ENCODE data around the gene SLF2. TPM values are rescaled to one million over a fixed set of nuclear protein-coding genes. Genes with fewer than 3 reads are reported as not detected.

Gene SLF2
- total RNA-seq, 1 donor from 2014 or later, result 22.0 TPM

DNA sequence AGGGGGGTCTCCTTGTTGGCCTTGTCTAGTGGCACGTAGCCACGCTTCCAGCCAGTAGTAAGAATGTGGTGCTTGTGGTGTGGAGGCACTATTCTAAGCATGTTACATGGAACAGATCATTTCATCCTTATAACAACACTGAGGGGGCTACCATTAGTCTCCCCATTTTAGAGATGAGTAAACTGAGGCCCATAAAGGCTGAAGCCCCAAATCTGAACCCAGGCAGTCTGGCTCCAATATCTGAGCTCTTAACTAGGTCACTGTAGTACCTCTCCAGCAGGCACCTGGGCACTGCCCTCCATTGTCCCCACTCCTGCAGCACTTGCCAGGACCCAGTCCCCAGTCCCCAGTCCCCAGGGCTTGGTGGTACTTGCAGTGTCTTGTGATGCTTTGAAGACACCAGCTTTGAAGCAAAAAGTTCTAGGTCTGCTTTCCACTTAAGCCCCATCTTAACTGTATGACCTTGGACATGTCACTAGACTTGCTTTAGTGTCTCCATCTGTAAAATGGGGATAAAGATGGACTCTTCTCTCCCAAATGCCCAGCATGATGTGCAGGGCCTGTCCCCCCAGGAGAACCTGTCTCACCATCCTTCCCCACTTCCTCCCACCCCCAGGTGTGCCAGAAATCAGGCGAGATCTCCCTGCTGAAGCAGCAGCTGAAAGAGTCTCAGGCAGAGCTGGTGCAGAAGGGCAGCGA, 93.3 kb downstream of the SLF2 start:
- TF ChIP-seq, protein P1, sequence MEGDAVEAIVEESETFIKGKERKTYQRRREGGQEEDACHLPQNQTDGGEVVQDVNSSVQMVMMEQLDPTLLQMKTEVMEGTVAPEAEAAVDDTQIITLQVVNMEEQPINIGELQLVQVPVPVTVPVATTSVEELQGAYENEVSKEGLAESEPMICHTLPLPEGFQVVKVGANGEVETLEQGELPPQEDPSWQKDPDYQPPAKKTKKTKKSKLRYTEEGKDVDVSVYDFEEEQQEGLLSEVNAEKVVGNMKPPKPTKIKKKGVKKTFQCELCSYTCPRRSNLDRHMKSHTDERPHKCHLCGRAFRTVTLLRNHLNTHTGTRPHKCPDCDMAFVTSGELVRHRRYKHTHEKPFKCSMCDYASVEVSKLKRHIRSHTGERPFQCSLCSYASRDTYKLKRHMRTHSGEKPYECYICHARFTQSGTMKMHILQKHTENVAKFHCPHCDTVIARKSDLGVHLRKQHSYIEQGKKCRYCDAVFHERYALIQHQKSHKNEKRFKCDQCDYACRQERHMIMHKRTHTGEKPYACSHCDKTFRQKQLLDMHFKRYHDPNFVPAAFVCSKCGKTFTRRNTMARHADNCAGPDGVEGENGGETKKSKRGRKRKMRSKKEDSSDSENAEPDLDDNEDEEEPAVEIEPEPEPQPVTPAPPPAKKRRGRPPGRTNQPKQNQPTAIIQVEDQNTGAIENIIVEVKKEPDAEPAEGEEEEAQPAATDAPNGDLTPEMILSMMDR (conservative IDR thresholded peaks at IDR 0.05; ENCODE audit: low read depth, low read length), result no peak
- no peak for DNase-seq (ENCODE audit: low read depth)
- no peak overlapping the region for H3K4me3 ChIP-seq (ENCODE audit: low read depth, low read length)

DNA sequence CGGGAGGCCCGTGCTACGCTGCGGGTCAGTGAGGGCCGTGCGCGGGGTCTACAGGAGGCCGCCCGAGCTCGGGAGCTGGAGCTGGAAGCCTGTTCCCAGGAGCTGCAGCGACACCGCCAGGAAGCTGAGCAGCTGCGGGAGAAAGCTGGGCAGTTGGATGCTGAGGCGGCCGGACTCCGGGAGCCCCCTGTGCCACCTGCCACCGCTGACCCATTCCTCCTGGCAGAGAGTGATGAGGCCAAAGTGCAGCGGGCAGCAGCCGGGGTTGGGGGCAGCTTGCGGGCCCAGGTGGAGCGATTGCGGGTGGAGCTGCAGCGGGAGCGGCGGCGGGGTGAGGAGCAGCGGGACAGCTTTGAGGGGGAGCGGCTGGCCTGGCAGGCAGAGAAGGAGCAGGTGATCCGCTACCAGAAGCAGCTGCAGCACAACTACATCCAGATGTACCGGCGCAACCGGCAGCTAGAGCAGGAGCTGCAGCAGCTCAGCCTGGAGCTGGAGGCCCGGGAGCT, 93.9 kb downstream of the SLF2 start:
- no peak overlapping the region for H3K4me3 ChIP-seq (ENCODE audit: low read depth, low read length)
- TF ChIP-seq, protein P1 (conservative IDR thresholded peaks at IDR 0.05; ENCODE audit: low read depth, low read length), result no peak
- DNase-seq (ENCODE audit: low read depth), result no peak

DNA sequence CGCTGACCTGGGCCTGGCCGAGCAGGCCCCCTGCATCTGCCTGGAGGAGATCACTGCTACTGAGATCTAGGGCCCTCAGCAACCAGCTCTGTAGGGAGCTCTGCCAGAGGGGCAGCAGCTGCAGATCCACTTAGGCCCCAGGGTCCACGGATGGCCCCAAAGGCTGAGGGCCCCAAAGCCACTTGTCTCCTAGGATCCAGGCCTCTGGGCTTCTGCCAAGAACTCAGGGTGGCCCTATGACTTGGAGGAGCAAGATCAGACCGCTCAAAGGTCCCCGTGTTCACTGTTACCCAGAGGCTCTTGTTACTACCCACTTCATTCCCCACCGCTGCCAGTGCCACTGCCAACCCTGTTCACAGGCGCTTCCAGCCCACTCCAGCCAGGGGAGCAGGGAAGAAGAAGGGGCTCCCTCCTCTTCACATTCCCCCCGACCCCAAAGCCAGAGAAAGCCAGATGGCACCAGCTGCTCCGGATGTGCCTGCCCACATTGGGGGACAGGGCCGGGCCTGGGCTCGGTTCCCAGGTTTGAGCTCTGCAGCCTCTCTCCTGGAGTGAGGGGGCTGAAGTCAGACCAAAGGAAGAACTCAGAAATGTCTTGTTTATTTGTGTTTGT, 94.4 kb downstream of the SLF2 start:
- TF ChIP-seq, protein P1 (conservative IDR thresholded peaks at IDR 0.05; ENCODE audit: low read depth, low read length), result no peak
- H3K4me3 ChIP-seq (ENCODE audit: low read depth, low read length), result no peak overlapping the region
- no peak for DNase-seq (ENCODE audit: low read depth)

DNA sequence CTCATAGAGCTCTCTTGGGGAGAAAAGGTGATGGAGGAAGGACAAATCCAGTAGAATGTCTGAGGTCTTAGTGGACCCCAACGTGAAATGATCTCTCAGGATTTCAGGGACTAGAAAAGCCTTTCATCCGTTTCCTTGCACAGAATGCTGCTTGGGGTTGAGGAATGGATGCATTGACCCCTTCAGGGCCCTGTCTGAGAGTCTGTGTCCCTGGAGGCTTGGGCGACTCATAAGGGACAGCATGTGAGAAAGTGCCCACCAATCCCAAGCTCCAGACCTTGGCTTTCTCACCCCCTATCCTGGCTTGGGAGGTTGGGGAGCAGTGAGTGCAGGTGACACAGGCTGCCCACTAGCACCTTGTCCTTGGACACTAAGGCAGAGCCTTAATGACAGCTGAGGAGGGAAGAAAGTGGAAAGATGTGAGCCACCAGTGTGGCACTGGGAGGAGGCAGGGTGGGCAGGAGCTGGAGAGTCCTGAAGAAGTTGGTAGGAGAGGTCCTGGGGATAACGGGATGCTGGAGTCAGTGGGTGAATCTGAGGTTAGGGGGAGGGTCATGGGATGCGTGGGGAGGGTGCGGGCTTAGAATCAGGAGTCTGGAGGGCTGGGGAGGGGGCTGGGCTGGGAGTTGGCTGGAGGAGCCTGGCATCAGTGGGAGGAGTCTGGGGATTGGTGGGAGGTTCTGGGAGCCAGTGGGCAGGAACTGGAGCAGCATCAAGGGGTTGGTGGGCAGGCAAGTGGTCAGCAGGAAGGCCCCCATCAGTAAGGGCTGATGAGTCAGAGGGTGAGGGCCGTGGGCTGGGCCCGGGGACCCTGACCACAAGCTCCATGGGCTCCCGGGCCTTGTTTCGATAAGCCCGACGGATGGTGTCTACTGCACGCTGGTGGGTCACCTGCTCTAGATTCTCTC, 95.4 kb downstream of the SLF2 start:
- no peak overlapping the region for H3K4me3 ChIP-seq (ENCODE audit: low read depth, low read length)
- no peak for DNase-seq (ENCODE audit: low read depth)
- TF ChIP-seq, protein P1 (conservative IDR thresholded peaks at IDR 0.05; ENCODE audit: low read depth, low read length), result no peak

DNA sequence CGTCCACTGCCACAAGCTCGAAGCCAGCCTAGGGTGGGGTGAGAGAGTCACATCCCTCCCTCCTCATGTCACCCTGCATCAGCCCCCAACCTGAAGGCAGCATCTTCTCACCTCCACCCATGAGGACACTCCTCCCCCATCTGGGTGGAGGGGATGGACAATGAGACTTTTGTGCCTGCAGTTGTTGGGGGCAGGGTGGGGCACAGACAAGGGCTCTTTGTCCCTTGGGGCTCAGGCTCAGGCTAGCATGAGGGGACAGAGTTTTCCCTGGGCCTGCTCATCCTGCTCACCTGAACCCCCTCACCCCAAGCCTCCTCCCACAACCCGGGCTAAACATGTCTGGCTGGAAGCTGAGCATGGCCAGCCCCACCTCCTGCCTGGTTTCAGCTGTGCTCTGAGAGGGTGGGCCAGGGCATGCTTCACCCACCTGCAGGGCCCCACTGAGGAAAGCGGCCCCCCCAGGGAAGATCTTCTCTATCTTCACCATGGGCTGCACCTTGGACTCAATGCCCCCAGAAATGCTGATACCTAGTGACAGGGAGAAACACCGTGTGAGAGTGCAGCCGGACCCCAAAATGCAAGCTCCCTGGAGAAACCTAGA, 96.2 kb downstream of the SLF2 start:
- TF ChIP-seq, protein P1 (conservative IDR thresholded peaks at IDR 0.05; ENCODE audit: low read depth, low read length), result no peak
- H3K4me3 ChIP-seq (ENCODE audit: low read depth, low read length), result no peak overlapping the region
- no peak for DNase-seq (ENCODE audit: low read depth)

DNA sequence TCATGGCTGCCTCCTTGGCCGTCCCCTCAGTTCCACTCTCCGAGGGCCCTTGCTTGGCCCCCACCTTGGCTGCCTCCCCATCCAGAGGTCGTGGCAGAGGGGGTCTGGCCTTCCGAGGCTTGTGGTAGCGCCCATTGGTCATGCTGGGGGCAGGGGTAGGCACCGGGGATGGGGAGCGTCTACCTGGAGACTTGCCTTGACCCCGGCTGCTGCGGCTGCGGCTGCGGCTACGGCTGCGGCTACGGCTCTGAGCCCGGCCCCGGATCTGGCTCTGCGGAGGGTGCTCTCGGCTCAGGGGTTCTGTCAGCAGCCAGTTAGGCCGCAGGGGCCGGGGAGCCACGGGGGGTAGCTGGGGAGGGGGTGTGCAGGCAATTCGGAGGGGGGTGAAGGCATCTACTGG, 97.6 kb downstream of the SLF2 start:
- TF ChIP-seq, protein P1 (conservative IDR thresholded peaks at IDR 0.05; ENCODE audit: low read depth, low read length), result no peak
- DNase-seq (ENCODE audit: low read depth), result no peak
- H3K4me3 ChIP-seq (ENCODE audit: low read depth, low read length), result no peak overlapping the region

Data from epithelial cell of proximal tubule (primary cell).